ENCODE data around the gene POC1A.
"Not testable (repeated sequence)": the region's sequence is repeated elsewhere in the genome, so short reads cannot be mapped to it uniquely, and the experiment has no call there.

The POC1A gene

DNA sequence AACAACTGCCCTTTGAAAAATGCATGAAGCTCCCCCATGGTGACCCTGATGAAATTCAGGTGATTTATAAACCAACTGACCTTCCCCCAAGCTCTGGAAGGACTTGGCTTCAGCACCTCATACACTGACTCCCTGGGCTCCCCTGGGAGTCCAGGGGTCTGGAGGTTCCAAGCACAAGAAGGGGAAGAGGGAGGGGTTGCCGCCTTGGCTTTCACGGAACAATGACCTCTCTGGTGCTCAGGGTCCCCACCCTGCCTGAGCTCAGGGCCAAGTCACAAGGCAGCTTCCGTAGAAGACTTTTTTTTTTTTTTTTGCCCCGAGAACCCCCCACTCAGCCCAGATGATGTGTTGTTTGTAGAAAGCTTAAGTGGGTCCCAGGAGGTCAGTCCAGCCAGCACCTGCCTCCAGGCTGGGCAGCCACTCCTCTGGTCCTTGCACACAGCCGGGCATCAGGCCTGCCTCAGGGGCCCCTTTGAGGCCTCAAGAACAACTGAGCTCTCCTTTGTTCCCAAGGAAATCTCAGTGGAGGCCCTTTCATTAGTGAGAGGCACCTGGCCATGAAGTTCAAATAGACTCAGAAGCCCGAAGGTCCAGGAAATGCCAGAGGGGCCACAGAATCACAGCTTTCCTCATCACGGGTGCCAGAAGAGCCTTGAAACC lies 29.7 kb upstream of the POC1A start:
- DNase-seq = no peak

DNA sequence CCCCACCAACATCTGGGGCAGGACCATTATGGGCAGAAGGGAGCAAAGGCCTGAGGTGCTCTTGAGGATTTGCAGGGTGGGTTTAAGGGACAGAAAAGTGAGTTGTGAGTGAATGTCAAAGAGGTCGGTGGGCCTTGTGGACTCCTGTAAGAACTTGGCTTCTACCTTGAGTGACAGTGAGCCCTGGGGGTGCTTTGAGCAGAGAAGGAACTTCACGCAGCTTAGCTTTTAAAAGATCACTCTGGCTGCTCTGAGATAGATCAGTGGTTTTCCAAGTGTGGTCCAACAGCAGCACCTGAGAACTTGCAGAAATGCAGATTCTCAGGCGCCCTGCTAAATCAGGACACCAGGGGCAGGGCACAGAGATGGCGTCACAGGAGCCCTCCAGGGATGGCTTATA lies 28.5 kb upstream of the POC1A start:
- DNase-seq = no peak

DNA sequence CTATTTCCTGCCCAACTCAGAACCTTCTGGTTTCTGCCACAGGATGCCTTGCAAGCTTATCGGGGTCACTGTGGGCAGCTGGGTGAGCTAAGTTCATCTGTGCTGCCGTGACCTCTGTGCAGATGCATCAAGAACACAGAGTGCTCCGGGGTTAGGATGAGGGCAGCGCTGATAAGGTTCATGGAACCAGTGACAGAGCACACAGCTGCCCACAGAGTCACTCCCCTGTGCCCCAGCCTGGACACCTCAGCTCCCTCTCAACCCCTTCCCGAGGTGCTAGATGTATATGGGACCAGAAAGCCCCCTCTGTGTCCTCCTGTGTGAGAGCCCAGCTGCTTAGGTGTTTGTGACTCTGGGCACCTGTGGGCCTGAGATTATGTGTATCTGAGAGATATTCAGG lies 28.0 kb upstream of the POC1A start:
- DNase-seq = no peak

DNA sequence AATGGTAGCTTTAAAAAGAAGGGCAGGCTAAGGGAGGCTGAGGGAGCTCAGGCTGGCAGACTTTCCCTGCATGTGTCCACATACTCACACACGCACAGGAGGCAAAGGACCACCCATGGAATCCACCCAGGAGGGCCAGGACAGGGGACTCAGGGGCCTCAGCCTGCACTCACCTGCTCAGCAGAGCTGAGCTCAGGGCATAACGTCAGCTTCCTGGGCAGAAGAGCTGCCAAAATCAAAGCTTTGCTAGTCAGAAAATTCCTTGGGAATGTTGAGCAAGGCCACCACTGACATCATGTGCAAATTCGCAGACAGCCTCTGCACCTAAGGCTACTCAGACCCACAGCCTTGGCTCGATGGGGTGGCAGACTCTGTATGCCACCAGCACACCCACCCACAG lies 27.3 kb upstream of the POC1A start:
- DNase-seq = no peak

DNA sequence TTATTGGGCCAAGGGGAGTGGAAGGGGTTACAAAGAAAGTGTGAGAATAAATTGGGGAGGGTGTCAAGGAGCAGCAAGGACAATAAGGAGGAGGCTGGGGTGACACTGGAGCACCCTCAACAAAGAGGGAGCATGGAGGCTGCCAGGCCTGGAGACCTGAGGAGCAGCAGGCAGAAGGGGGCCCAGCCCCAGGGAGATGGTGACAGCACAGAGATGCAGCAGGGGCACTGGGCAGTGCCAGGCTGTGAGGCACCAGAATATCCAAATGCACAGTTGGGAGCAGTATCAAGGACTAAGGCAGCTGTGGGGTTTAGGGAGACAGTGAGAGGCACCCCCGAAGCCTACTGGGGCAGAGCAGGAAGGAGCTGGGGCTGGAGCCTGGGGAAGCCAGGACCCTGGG lies 24.3 kb upstream of the POC1A start:
- DNase-seq = no peak

DNA sequence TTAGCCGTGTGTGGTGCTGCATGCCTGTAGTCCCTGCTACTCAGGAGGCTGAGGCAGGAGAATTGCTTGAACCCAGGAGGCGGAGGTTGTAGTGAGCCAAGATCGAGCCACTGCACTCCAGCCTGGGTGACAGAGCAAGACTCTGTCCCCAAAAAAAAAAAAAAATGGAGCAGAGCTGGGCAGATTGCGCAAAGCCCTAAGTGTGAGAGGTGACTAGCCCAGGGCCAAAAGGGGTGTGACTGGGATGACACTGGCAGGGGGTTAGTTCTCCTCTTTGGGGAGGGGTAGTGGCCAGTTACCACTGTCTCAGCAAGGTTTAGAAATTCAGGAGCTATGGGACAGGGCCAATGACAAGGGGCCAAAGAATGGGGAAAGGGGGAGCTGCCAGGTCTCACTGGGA lies 23.9 kb upstream of the POC1A start:
- peak in 2 of 3 donors; percentile 41 to 43 for DNase-seq

DNA sequence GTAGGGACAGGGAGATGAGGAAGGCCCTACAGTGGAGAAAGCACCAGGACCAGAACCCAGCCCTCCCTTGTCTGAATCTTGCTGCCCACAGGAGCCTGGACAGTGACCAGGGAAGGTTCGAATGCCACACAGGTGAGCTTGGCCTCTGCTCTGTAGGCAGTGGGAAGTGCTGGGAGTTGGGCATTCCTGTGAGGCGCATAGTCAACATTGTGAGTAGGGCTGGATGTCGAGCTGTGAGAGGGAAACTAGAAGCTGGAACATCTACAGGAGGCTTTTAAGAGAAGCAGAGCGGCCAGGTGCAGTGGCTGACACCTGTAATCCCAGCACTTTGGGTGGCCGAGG lies 23.4 kb upstream of the POC1A start:
- no peak for DNase-seq

DNA sequence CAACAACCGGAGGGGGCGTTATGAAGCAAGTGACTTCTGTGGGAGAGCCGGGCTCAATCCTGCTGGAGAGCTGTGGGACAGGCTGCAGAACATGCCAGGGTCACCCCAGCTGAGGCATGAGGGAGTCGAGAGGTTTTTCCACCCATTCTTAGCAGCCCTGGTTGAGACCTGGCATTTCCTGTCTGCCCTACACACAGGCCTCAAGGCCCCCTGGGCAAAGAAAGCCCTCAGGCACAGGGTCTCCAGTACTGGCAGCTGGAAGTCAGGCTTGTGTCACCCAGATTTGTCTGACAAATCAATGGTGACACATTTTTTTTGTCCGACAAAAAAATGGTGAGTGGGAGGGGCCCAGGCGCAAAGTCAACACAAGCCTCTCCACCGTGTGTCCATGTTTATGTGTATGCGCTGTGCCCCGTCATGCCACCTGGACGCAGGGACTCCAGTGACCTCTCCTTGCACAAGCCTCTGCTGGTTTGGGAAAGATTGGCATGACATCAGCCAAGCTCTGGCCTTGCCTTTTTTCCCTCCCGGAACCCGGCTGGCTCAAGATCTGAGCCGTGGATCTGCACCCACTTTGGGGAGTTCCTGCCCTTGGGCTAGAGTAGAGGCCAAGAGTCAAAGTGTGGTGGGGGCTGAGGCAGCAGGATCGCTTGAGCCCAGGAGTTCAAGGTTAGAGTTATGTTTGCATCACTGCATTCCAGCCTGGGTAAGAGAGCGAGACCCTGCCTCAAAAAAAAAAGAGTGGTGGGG lies 22.9 kb upstream of the POC1A start:
- DNase-seq = no peak

DNA sequence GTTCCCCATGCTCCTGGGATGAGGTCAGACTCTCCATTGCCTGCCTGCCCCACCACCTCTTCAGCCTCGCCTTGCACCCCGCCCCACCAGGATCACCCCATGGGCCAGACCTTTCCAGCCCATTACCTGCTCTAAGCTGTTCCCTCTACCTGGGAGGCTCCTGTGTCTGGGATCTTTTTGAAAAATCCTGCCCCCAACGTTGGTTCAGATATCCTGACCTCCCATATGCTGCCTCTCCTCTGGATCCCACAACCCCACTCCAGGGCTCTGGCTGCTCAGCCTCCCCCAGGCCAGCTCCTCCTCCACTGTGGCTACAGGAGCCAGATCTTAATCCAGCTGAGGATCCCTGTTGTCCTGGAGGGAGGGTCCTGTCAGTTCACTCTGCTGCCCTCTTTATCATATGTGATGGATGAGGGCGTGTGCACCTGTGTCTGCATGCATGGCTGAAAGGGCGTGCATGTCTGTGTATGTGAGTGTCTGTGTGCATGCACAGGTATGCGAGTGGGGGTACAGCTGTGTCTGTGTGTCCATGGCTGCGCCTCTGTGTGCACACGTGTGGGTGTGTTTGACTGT lies 22.0 kb upstream of the POC1A start:
- DNase-seq = no peak

DNA sequence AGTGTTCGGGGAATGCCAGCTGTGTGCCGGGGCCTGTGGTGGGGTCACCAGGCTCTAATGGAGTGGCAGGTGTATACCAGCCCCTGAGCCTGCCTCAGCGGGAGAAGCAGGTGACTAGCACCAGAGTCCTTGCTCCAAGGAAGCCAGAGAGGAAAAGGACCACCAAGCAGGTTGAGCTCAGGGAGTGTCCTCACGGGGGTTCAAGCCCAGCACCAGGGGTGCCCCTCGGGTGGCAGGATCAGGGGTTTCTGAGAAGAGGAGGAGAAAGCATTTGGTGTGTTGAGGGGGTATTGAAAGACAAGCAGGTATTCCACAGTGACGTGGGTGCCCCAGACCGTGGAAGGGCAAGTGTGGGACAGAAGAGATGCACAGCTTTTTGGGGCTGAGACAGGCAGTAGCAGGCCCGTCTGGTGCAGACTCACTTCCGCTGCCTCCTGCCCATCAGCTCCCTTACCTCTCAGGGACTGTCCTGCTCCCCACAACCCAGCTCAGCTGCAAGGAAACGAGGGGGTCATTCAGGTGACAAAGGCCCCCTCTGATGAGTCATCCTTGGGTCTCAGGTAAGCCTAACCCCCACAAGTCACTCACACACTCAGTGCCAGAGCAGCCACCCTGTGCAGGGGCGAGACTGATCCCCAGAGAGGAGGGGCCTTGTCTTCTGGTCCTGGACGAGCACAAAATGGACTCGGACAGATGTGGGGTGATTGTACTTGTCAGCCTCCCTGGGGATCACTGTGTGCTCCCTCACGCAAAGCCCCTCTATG lies 21.4 kb upstream of the POC1A start:
- no peak for DNase-seq

DNA sequence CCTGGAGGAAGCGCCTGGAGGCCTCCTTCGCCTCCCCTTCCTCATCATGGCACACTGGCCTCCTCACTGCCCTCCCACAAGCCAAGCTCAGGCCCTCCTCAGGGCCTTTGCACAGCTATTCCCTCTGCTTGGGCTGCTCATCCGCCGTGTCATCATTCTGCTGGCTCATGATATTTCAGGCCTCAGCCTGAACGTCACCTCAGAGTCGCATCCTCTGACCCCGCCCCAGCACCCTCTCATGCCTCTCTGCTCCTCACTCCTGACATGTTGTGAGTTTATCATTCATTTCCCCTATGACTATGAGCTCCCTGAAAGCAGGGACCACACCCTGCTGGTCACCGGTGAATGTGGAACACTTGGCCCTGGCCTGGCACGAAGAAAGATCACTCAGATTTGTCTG lies 20.7 kb upstream of the POC1A start:
- peak; percentile 72 to 75 (median 72) for DNase-seq

DNA sequence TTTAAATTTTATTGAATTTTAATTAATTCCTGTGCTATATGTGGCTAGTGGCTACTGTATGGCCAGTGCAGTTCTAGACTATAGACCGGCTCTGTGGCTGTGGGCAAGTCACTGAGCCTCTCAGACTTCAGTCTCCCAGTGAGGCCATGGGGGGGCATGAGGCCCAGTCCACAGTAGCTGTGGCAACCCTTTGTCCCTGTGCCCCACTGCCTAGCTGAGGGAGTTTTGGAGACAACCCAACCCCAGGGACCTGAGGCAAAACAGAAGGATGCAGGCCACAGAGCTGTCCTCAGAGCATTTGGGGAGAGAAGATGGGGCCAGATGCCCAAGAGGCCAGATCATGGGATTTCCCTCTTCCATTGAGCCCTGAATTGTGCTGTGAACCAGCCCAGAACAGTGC lies 18.9 kb upstream of the POC1A start:
- no peak for DNase-seq

DNA sequence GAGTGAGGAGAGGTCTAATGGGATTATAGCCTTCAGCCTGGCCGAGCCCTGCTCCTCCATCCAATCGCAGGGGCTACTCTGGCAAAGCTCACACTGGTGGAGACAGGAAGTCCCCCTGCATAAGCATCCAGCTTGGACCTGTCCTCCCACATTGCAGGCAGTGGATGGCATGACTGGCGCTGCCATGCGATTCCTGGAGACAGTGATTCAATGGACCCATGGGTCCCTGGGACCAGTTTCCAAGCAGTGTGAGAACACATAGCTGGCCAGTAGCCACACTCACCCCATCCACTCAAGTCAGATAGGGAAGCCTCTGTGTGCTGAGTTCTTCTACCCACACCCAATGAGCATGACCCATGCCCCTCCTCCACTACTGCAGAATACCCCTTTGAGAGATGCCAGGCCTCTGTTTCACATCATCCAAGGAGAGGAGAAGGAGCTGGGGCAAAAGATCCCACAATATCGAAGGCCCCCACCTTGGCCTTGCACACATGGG lies 18.1 kb upstream of the POC1A start:
- no peak for DNase-seq

DNA sequence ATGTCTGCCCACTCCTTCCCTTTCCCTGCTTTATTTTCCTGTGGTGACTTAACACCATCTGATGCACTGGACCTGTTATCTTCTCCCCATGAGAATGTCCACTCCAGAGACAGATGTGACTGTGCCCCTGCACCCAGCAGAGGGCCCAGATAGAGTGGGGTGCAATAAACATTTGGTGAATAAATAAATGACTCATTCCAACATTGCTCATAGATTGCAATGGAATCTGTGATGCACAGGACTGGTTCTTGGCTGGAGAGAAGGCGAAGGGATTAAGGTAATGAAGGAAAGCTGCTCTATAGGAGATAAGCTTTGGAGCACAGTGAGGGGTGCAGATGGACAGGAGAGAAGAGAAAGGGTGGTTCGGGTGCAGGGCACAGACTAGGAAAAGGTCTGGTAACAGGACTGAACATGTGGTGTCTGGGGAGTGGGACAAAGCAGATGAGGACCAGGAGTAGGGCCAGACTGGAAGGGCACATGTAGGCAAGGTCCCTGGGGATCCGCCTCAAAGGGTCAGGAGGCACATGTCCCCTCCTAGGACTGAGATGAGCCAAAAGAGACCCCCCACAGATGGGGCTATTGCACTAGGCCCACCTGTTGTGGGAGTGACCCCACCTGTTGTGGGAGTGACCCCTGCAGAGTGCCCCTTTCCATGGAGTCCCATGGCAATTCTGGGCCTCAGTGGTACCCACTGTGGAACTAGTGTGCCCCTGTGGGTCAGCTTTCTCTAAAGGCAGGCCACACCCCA lies 17.5 kb upstream of the POC1A start:
- DNase-seq = peak; percentile 52 to 73 (median 61)

DNA sequence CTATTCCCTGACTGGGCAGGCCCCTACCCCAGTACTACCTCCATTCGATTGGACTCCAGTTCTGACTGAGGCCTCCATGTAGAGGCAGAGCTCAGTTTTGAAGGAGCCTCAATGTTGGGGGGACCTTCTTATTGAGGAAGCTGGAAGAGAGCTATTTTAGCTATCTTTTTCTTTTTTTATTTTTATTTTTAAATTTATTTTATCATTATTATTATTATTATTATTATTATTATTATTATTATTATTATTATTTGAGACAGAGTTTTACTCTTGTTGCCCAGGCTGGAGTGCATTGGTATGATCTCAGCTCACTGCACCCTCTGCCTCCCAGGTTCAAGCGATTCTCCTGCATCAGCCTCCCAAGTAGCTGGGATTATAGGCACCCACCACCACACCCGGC lies 16.0 kb upstream of the POC1A start:
- DNase-seq = not testable (repeated sequence)

DNA sequence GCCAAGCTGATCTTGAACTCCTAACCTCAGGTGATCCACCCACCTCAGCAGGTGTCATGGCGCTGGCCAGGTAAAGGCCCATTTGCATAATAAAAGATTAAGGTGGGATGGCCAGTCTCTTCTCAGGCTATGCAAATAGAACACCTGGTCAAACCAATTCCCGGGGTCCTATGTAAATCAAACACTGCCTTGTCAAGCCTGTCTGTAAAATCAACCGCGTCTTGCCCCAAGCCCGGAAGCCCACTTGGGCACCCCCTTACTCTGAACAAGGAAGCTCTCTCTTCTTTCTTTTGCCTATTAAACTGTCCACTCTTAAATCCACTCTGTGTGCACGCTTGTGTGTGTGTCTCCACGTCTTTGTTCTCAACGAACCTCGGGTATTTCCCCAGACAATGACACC lies 13.0 kb upstream of the POC1A start:
- no peak for DNase-seq

DNA sequence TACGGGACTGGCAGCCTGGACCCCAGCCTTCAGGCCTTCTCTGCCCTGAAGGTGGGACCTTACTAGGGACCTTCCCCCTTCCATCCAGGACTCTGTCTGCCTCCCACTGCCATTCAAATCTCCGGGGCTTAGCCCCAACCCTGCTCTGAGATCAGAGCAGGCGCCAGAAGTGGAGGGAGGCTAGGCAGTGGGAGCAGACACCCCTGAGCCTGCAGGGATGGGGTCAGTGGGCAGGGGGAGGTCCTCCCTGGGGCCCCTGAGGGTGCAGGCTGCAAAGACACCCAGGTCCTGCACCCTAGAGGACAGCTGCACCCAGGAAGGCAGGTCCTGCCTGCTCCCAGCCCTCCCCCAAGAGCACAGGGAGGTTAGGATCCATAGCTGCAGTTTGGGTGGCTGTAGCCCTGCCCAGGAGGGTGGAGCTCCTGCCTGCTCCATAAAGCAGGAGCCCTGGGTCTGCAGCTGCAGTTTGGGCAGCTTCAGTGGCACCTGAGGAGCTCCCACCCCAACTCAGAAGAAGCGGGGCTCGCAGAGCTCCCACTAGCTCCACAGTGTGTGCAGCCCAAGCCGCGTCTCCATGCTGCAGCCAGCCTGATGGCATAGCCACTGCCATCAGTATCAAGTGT lies 8.1 kb upstream of the POC1A start:
- DNase-seq = no peak

DNA sequence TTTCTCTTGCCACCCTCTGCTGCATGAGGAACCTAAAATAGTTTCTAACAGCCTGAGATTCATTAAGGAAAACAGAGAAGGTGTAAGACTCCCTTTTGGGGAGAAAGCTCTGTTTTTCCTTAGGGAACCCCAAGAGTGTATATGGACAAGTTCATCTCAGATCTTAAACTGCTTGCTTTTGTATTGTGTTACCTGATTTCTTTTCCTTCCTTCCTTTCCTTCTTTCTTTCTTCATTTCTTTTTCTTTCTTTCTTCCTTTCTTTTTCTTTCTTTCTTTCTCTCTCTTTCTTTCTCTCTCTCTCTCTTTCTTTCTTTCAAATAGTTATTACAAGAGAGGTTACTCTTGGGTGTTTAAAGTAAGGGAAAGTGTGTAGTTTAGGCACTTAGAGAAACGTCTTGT lies 5.3 kb upstream of the POC1A start:
- DNase-seq = no peak

DNA sequence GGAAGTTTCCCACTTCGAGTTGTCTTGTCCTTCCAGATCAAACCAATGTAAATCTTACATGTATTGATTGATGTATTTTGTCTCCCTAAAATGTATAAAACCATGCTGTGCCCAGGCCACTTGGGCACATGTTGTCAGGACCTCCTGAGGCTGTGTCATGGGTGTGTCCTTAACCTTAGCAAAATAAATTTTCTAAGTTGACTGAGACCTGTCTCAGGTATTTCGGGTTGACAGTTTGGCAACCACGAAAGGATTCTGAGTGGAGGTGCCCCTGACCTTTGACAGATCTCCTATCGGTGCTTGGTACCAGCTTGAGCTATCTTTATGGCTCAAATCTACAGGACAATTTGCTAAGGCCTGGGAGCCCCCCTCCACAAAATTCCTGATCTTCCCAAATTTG lies 1.7 kb upstream of the POC1A start:
- DNase-seq = no peak

DNA sequence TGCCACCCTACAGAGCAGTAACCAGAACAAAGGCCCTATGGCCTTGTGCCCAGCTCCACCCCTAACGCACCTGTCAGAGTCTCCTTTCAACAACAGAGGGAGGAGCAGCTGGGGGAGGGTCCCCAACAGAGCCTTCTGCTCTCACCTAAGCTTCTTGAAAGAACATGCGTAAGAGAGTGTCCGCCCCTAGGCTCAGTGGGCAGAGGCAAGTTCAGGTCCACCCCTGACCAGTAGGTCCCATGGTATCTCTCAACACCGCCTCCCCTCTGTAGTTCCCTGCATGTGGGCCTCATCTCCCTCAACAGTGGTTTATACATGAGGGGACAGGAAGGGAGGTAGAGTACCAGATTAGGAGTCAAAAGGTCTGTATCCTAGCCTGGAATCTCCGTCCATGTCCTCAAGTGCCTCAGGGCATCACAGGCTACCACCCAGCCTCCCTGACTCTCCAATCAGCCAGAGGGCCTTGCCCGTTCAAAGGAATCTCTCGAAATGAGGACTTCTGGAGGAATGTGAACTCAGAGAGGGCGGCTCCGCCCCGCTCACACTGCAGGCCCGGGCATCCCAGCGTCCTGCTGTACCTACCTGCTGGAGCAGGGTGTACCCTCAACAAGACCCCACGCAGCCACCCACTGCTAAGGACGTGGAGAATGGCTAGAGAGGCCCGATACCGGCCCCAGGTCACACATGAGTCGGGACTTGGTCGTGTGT lies 680 bp downstream of the POC1A start:
- DNase-seq = no peak

DNA sequence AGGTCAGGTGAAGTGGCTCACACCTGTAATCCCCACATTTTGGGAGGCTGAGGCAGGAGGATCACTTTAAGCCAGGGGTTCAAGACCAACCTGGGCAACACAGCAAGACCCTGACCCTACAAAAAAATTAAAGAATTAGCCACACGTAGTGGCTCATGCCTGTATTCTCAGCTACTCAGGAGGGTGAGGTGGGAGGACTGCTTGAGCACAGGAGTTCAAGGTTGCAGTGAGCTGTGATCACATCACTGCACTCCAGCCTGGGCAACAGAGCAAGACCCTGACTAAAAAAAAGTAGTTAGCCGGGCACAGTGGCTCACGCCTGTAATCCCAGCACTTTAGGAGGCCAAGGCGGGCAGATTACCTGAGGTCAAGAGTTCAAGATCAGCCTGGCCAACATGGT lies 2.2 kb downstream of the POC1A start:
- not testable (repeated sequence) for DNase-seq

DNA sequence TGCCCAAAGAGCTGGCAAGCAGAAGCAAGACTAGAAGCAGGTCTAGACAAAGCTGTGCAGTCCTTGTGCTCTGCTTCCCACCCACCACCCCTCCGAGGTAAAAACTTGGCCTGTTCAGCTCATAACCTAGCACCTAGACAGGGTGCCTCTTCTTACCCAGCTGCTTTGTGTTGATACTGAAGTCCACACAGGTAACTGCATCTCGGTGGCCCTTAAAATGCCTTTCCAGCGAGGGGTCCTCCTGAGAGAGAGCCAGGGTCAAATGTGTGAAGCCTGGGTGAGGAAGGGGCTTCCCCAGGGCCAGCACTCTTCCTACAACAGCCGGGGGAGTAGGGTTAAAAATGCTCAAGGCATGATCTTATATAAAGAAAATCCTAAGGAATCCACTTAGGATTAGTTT lies 3.4 kb downstream of the POC1A start:
- DNase-seq = no peak

All from suppressor macrophage treated with lipopolysaccharide for 1 hour (primary cell).